HG03139 (cell line): Measurements from ENCODE around the gene CACHD1.
"Not testable (repeated sequence)": the region's sequence is repeated elsewhere in the genome, so short reads cannot be mapped to it uniquely, and the experiment has no call there.

ENCODE experiments used
- ATAC-seq: cut with Tn5 transposase; IDR thresholded peaks from one replicate; pipeline ENCODE4 v1.9.1; 2021; ENCODE audit not compliant: unreplicated experiment

Gene CACHD1

GRCh38 chr1:64581135-64581842, 111.4 kb downstream of the CACHD1 start:
- no peak for ATAC-seq

DNA sequence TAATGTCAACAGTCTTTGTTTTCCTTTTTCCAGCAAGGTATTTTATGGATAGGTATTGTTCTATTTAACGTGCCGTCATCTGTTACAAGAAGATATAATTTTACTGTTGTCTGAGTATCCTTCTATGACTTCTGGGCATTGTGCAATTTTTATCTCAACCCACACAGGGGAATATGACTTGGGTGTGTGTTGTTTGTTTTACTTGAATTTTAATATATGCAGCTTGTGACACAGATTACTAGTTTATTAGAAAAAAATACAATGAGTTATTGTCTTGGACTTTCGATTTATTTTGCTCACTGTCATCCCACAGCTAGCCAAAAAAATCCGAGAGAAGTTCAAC, 111.9 kb downstream of the CACHD1 start:
- ATAC-seq: no peak

DNA sequence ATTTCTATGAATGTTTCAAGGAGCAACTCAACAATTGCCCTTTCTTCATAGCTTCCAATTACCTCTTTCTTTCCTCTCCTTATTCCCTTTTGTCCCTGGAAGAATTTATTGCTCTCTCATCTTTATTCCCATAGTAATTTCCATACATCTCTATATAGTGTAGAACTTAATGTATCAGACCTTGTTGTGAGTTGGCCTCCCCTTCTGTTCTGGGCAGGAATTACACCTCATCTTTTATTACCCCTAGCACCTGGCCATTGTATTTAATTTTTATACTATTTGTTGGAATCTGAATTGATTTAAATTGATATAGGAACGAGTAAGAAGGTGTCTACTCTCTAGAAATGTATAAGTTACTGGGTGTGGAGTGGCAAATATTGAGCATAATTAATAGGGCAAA, 114.5 kb downstream of the CACHD1 start:
- ATAC-seq: no peak

DNA sequence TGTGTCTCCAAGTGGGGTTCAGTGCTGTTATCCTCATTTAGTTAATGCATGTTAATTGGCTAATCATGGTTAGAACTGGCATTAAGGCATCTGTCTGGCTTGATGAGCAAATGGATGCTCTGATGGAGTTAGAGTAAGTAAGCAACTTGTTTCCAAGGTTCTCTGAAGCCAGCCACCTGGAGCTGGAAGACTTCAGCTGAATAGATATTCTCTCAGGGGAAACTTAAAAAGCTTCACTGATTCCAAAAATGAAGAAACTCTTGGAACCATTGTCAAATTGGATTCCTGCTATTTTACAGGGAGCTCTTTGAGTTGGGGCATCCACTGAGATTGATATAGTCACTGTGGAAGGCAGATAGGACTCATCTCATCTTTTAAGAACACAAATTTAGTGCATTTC, 118.9 kb downstream of the CACHD1 start:
- ATAC-seq: no peak

DNA sequence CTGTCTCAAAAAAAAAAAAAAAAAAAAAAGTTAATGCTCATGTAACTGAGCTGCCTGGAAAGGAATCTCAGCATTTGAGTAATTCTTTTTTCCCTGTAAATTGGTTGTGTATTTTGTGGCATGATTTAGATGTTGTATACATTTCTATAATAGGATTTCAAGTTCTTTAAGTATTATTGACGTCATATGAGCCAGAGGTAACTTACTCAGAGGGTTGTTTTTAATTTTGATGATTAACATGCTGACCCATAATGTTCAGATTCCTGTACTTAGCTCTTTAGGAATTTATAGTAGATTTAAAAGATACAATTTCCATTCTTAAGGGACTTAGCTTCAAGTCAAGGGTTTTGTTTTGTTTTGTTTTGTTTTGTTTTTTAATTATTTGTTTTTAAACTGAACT, 120.4 kb downstream of the CACHD1 start:
- no peak for ATAC-seq

GRCh38 chr1:64594446-64594845, 124.5 kb downstream of the CACHD1 start:
- ATAC-seq: no peak

DNA sequence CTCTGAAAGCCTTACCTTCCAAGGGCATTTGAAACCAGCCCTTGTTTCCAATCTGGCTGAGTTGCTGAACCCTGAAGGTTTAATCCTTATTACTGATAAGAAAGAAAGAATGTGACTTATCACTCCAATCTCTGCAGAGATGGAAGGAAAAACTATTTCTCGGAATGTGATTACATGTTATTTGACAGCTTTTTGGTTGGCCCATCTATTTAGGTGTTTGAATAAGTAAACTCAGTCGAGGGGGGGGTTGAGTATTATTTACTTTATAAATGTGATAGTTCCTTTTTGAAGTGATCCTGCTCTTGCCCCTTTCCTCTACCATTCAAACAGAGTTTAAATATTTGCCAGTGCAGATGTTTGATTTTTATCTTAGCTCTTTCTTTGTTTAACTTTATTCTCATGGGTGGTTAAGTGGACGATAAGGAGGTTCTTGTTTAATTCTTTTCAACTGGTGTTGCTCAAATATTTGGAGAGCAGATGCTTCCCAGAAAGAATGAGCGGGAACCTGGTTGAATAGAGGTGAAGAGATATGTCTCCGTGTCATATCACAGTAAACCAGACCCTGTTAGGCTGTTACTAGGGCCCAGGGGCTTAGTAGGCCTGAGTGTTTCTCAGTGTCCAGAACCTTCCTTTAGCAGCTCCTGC, 126.1 kb downstream of the CACHD1 start:
- ATAC-seq: no peak

DNA sequence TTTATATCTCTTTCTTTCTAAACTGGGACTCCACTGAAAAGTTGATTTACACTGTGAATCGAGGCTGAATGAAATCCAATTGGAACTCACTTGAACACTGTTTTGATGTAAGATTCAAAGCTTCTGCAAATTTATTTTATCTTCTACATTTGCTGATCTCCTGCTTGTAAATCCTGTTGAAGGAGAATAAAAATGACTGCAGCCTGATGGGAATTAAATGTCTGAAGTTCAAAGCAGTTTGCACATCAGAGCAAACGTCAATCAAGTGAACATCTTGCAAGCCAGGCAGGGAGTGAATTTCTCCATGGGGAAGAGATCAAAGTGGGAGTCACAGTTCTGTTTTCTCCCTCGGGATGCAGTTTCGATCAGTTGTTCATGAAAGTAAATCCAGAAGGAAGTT, 127.2 kb downstream of the CACHD1 start:
- ATAC-seq: no peak

DNA sequence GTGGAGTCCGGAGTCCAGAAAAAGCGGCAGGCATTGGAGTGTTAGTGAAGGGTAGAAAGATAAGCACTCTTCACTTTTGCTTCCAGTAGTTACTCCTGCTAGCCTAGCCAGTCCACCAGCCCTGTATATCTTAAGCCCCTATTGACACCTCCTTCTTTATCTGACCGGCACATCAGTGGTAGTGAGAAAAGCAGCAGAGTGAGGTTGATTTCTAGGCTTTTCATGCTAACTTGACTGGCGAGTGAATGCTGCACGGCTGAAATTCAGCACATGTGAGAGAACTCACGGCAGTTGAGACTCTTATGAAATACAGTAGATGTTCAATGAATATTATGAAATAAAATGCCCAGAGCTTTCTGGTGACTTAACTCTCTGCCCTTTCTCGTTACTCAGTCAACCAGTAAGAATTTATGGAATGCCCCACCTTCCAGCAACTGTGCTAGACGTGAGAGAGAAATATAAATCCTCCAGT, 128.2 kb downstream of the CACHD1 start:
- no peak for ATAC-seq

- no peak for ATAC-seq
Measured at GRCh38 chr1:64599242-64599641, 129.3 kb downstream of the CACHD1 start.

- no peak for ATAC-seq
Measured at GRCh38 chr1:64601207-64601606, 131.3 kb downstream of the CACHD1 start.

DNA sequence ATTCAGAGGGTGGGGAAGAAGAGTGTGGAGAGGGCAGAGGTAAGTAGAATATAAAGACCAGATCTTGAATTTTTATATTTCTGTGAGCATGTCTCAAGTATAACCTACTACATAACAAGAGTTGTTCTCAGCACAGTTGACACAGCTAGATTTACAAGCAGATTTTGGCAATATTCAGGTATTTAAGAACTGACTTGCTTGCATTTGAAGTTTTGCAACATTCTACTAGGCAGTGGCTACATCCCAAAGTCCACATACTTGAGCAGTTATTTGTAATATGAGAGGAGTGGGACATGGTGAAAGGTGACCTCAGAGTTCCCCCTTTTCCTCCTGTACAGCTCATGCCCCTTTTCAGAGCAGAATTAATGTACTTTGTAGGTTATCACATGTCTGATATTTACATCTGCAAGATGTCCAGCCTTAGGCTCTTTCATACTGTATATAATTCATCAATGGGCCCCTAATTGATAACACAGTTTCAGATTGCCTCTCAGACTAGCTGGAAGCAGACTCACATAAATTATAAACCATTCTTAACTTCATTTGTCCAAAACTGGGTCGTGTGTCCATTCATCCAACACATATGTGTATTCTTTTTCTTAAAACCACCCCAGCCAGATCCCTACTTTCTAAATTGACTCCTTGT, 138.2 kb downstream of the CACHD1 start:
- no peak for ATAC-seq

DNA sequence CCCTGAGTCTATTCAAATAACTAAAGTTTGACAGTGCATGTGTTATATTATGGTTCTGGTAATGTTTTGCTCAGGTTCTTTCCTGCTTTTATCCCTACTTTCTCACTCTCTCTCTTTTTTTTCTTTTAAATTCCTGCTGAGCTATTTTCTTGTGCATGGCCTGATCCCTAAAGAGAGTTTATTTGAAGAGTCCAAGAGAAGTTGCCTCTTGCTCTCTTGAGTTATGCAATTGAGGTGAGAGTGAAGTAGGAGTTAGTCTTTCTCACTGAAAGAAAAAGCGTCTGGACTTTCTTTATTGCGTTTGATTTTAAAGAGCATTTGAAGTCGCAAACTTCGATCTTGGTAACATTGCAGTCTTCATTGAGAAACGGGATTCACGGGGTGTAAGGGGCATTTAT, 138.7 kb downstream of the CACHD1 start:
- no peak for ATAC-seq

- not testable (repeated sequence) for ATAC-seq
Measured at GRCh38 chr1:64610950-64611349, 141.0 kb downstream of the CACHD1 start.

- ATAC-seq: no peak
Measured at GRCh38 chr1:64616039-64616438, 146.1 kb downstream of the CACHD1 start.

GRCh38 chr1:64623750-64624191, 153.8 kb downstream of the CACHD1 start:
- no peak for ATAC-seq

DNA sequence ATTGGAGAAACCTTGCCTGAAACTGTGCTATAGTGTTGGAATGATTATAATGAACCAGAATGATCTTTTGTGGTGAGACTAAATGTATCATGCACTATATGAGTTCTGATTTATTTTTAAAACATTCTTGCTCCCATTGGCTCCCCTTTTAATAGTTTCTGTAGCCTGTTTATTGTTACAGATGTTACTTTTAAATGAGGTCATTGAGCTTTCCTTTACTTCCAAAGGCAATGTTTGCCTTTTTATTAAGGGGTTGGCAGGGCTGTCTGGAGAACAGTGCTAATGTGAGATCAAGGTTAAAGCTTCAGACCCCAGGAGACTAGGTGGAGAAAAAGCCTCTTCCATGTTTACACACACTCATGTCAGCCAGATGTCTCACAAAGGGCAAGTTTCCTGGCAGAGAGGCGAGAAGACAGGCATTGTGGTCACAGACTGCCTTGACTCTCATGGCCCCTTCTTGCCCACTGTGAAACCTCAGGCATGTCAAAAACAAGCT, 154.3 kb downstream of the CACHD1 start:
- no peak for ATAC-seq

- ATAC-seq: no peak
Measured at GRCh38 chr1:64624808-64625207, 154.9 kb downstream of the CACHD1 start.

GRCh38 chr1:64630611-64631010, 160.7 kb downstream of the CACHD1 start:
- ATAC-seq: no peak

- no peak for ATAC-seq
Measured at GRCh38 chr1:64631346-64632034, 161.6 kb downstream of the CACHD1 start.

DNA sequence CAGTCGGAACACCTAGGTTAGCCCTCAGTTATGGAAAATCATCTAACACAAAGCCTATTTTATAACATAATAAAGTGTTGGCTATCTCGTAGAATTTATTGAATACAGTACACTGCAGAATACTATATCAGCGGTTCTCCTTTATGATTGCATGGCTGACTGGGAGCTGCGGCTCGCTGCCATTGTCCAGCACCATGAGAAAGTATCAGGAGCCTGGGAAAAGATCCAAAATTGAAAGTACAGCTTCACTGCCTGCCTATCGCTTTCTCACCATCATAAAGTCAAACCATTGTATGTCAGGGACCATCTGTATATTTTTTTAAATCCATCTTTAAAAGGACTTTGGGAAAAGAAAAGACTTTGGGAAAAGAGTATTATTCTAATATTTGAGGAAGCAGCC, 163.0 kb downstream of the CACHD1 start:
- no peak for ATAC-seq
